HCT116 (cell line): ENCODE data around the gene RPL10. TPM values are rescaled to one million over a fixed set of nuclear protein-coding genes. Genes with fewer than 3 reads are reported as not detected.

Experiments
- ATAC-seq: fragments of 200-7000 bp; cut with Tn5 transposase; 2 replicates; pipeline ENCODE4 v1.9.1; 2020; ENCODE audit warnings: mild to moderate bottlenecking, moderate library complexity
- BruUV-seq: library from RNA; stranded (reverse); fragments of 400-500 nt; replicated peaks from 2 replicates; lab custom pipeline; 2021; lab: Mats Ljungman, UMichigan
- CTCF ChIA-PET: fragments of 300-600 bp; sonication (Branson Sonifier 250); formaldehyde crosslinking; loops from one replicate; lab custom pipeline; 2021; ENCODE audit warnings: antibody characterized with exemption; lab: Charles Lee
- POLR2A ChIA-PET: fragments of 300-600, 350-600 bp; sonication (Branson Sonifier 250); formaldehyde crosslinking; loops from one replicate; lab custom pipeline; 2021; ENCODE audit warnings: antibody characterized with exemption; lab: Charles Lee
- RAD21 ChIA-PET, 2 experiments: fragments of 300-600 bp; sonication (Branson Sonifier 250); formaldehyde crosslinking; loops; one replicate each; lab custom pipeline; 2023; ENCODE audit warnings: low total read pairs in 2 of 2; ENCODE audit not compliant: uncharacterized antibody in 2 of 2, unreplicated experiment in 2 of 2, low non-redundant PET in 1 of 2; lab: Charles Lee
- DNase-seq: peaks from one replicate; pipeline ENCODE4 v3.0.0-alpha.2; 2010; ENCODE audit warnings: low read depth, low spot score
- H2AFZ ChIP-seq: fragments of 200-600 bp; shearing (Covaris generic), sonication (generic); 2 replicates; pipeline ENCODE4 v1.6.1; 2017; ENCODE audit warnings: low read depth, mixed run types, mixed read lengths, antibody characterized with exemption, low read length; ENCODE audit not compliant: poor library complexity, severe bottlenecking
- H3K27ac ChIP-seq: 2 replicates; pipeline ENCODE4 v1.5.1; 2012; ENCODE audit warnings: low read depth, low read length
- H3K27me3 ChIP-seq: fragments of 200-600 bp; sonication (generic); 2 replicates; pipeline ENCODE4 v1.6.1; 2016; ENCODE audit warnings: mixed run types, low read length, mixed read lengths; ENCODE audit not compliant: insufficient read depth
- H3K36me3 ChIP-seq, 2 experiments: fragments of 200-500 bp in 1 of 2; fragments of 200-600 bp in 1 of 2; sonication (Bioruptor generic) in 1 of 2; sonication (generic) in 1 of 2; 2 replicates each; pipeline versions ENCODE4 v1.5.1 to v1.6.1; 2014 to 2016; ENCODE audit warnings: low read length in 2 of 2, inconsistent platforms in 1 of 2, mixed read lengths in 1 of 2, mixed run types in 1 of 2; ENCODE audit not compliant: insufficient read depth in 2 of 2, control insufficient read depth in 1 of 2
- H3K4me1 ChIP-seq, 2 experiments: fragments of 200-600 bp in 1 of 2; sonication (generic) in 1 of 2; 2 replicates each; pipeline versions ENCODE4 v1.5.1 to v1.6.1; 2012 to 2017; ENCODE audit warnings: low read length in 2 of 2, inconsistent platforms in 1 of 2, mild to moderate bottlenecking in 1 of 2, mixed read lengths in 1 of 2, mixed run types in 1 of 2, moderate library complexity in 1 of 2; ENCODE audit not compliant: insufficient read depth in 2 of 2, control insufficient read depth in 1 of 2
- H3K4me2 ChIP-seq: fragments of 200-600 bp; sonication (generic); 2 replicates; pipeline ENCODE4 v1.6.1; 2017; ENCODE audit warnings: mixed run types, low read length, mixed read lengths
- H3K4me3 ChIP-seq, 2 experiments: fragments of 200-600 bp in 1 of 2; sonication (generic) in 1 of 2; replicated peaks in 1 of 2; 2 replicates each; pipeline ENCODE4 v1.5.1; 2011 to 2016; ENCODE audit warnings: low read length in 2 of 2, control low read depth in 1 of 2, low read depth in 1 of 2, mild to moderate bottlenecking in 1 of 2, mixed read lengths in 1 of 2, mixed run types in 1 of 2
- H3K79me2 ChIP-seq: fragments of 200-600 bp; sonication (generic); 2 replicates; pipeline ENCODE4 v1.6.1; 2017; ENCODE audit warnings: mild to moderate bottlenecking, mixed run types, low read length, moderate library complexity, mixed read lengths; ENCODE audit not compliant: insufficient read depth
- H3K9ac ChIP-seq: fragments of 200-600 bp; sonication (generic); 2 replicates; pipeline ENCODE4 v1.6.1; 2016; ENCODE audit warnings: low read length, mixed read lengths
- H3K9me2 ChIP-seq: fragments of 200-600 bp; sonication (generic), shearing (Covaris generic); 2 replicates; pipeline ENCODE4 v1.6.1; 2017; ENCODE audit warnings: mixed run types, mild to moderate bottlenecking, moderate library complexity; ENCODE audit not compliant: insufficient read depth
- H3K9me3 ChIP-seq, 2 experiments: fragments of 200-500 bp in 1 of 2; fragments of 200-600 bp in 1 of 2; sonication (Bioruptor generic) in 1 of 2; sonication (generic) in 1 of 2; 2 replicates each; pipeline ENCODE4 v1.6.1; 2014 to 2017; ENCODE audit warnings: low read length in 2 of 2, mixed read lengths in 2 of 2, inconsistent platforms in 1 of 2, low read depth in 1 of 2, mild to moderate bottlenecking in 1 of 2, mixed run types in 1 of 2, moderate library complexity in 1 of 2; ENCODE audit not compliant: control insufficient read depth in 1 of 2, insufficient read depth in 1 of 2
- H4K20me1 ChIP-seq: fragments of 200-600 bp; sonication (generic), shearing (Covaris generic); 2 replicates; pipeline ENCODE4 v1.6.1; 2017; ENCODE audit warnings: mixed run types, mild to moderate bottlenecking, moderate library complexity; ENCODE audit not compliant: insufficient read depth
- CBX3 ChIP-seq: IDR thresholded peaks from 2 replicates; pipeline ENCODE4 v1.6.1; 2012; ENCODE audit warnings: low read depth
- CTCF ChIP-seq, 3 experiments: fragments of 200-600 bp in 1 of 3; sonication (generic) in 1 of 3; IDR thresholded peaks in 2 of 3; conservative IDR thresholded peaks in 1 of 3; 2 replicates each; pipeline ENCODE4 v1.5.1; 2012 to 2017; ENCODE audit warnings: low read depth in 2 of 3, low read length in 2 of 3, antibody characterized with exemption in 1 of 3, borderline replicate concordance in 1 of 3, control low read depth in 1 of 3, mild to moderate bottlenecking in 1 of 3, mixed read lengths in 1 of 3, mixed run types in 1 of 3, moderate library complexity in 1 of 3; ENCODE audit not compliant: insufficient read depth in 1 of 3
- JUND ChIP-seq: IDR thresholded peaks from 2 replicates; pipeline ENCODE4 v1.6.1; 2012
- POLR2A ChIP-seq: IDR thresholded peaks from 2 replicates; pipeline ENCODE4 v1.7.0; 2011; ENCODE audit warnings: borderline replicate concordance; ENCODE audit not compliant: insufficient read depth, insufficient read length; ENCODE audit errors: extremely low read depth
- ZBTB33 ChIP-seq: IDR thresholded peaks from 2 replicates; pipeline ENCODE4 v1.6.1; 2011; ENCODE audit warnings: mild to moderate bottlenecking, low read length, moderate library complexity; ENCODE audit not compliant: insufficient replicate concordance; ENCODE audit errors: extremely low read depth
- ZNF274 ChIP-seq: fragments of 200-500 bp; sonication (Bioruptor generic); IDR thresholded peaks from 2 replicates; pipeline ENCODE4 v1.6.1; 2014; ENCODE audit warnings: mild to moderate bottlenecking, low read depth, low read length, inconsistent platforms
- intact Hi-C: fragments of 100-400 bp; cut with micrococcal nuclease; formaldehyde crosslinking; loops from 2 replicates; pipeline ENCODE4 v1.10.0; 2022
- total RNA-seq: library from RNA; stranded (reverse); gene quantifications from one replicate; pipeline ENCODE4 v1.2.1, GENCODE V29; 2021; ENCODE audit not compliant: unreplicated experiment

Gene RPL10
- total RNA-seq, 1 experiment from 2014 or later, result 3,069 TPM

- POLR2A ChIA-PET, result no interaction called here
- Histone ChIP-seq H3K4me3 (peak overlapping the region; percentile 63 to 67), H3K9ac (peak overlapping the region; percentile 59), H2AFZ (no peak overlapping the region), H3K9me3 (no peaks in the 10 kb centered on the region)
- no peak for ATAC-seq
- BruUV-seq, result TSS peak; percentile 25
- RAD21 ChIA-PET, result no interaction called here
- TF ChIP-seq ZNF274, result no peak
- no peak for TF ChIP-seq CTCF (IDR thresholded peaks at IDR 0.05 in 2 of 3, conservative IDR thresholded peaks at IDR 0.05 in 1 of 3; ENCODE audit: borderline replicate concordance in 1 of 3, insufficient read depth in 1 of 3, low read depth in 2 of 3, low read length in 2 of 3)
- TF ChIP-seq ZBTB33, result no peak
- TF ChIP-seq JUND, result no peak
- no peak for TF ChIP-seq CBX3
- no peak for TF ChIP-seq POLR2A
- TF ChIP-seq, all 23 proteins: peak for 0
- intact Hi-C loops, result no loop called here
- CTCF ChIA-PET, result no interaction called here
- Histone ChIP-seq H3K4me2 (peak overlapping the region; percentile 77), H3K9me2 (no peaks in the 10 kb centered on the region), H3K4me1 (peaks cover 3 to 17% of the 10 kb centered on the region in 2 experiments; a peak in 2 of 4 replicates), H4K20me1 (no peaks in the 10 kb centered on the region), H3K27me3 (no peaks in the 10 kb centered on the region), H3K79me2 (peaks cover 29% of the 10 kb centered on the region), H3K36me3 (no peaks in the 10 kb centered on the region; a peak in 1 of 4 replicates), H3K27ac (peak overlapping the region; percentile 53)
- no peak for DNase-seq
These were observed 40.1 kb downstream of the RPL10 start for GRCh38 chrX:154437971-154438893.
